GM12878 (cell line): ENCODE data around the gene JUND. TPM values are rescaled to one million over a fixed set of nuclear protein-coding genes. Genes with fewer than 3 reads are reported as not detected.

ENCODE experiments used
- ATAC-seq: fragments of 200-7000 bp; cut with Tn5 transposase; 3 replicates; pipeline ENCODE4 v1.9.1; 2020; ENCODE audit warnings: mild to moderate bottlenecking, moderate library complexity
- BruUV-seq: library from RNA; stranded (reverse); fragments of 400-500 nt; replicated peaks from 2 replicates; lab custom pipeline; 2021; lab: Mats Ljungman, UMichigan
- CTCF ChIA-PET: fragments of 300-600 bp; sonication (Branson Sonifier 250); formaldehyde crosslinking; extraction: SDS; loops from one replicate; lab custom pipeline; 2021; ENCODE audit warnings: inconsistent platforms; lab: Yijun Ruan, JAX
- POLR2A ChIA-PET: fragments of 350-600 bp; formaldehyde crosslinking; extraction: SDS; loops from one replicate; lab custom pipeline; 2021; ENCODE audit warnings: inconsistent platforms; lab: Charles Lee
- RAD21 ChIA-PET: fragments of 300-600 bp; sonication (Branson Sonifier 250); formaldehyde crosslinking; loops from one replicate; lab custom pipeline; 2023; ENCODE audit warnings: antibody characterized with exemption; ENCODE audit not compliant: unreplicated experiment; lab: Charles Lee
- SMC1A ChIA-PET: fragments of 300-600 bp; sonication (Branson Sonifier 250); formaldehyde crosslinking; loops from one replicate; lab custom pipeline; 2023; ENCODE audit not compliant: unreplicated experiment, uncharacterized antibody; lab: Charles Lee
- DNase-seq: peaks from one replicate; pipeline ENCODE4 v3.0.0-alpha.2; 2011; ENCODE audit warnings: low read depth, low spot score
- FAIRE-seq: peaks from 3 replicates; lab custom pipeline; 2011; peaks lifted over from hg19 to GRCh38; lab: Jason Lieb, UNC
- H2AFZ ChIP-seq: 2 replicates; pipeline ENCODE4 v1.6.0; 2011; ENCODE audit warnings: low read depth, low read length, control low read depth; ENCODE audit not compliant: control insufficient read depth
- H3K27ac ChIP-seq: 2 replicates; pipeline ENCODE4 v1.5.1; 2011; ENCODE audit warnings: control low read depth; ENCODE audit not compliant: control insufficient read depth, insufficient read depth
- H3K27me3 ChIP-seq, 2 experiments: replicated peaks in 1 of 2; 2 replicates each; pipeline versions ENCODE4 v1.6.0 to v1.6.1; 2011; ENCODE audit warnings: low read length in 1 of 2; ENCODE audit not compliant: control insufficient read depth in 2 of 2, insufficient read depth in 2 of 2
- H3K36me3 ChIP-seq, 2 experiments: 2 replicates each; pipeline ENCODE4 v1.5.1; 2011; ENCODE audit warnings: low read length in 1 of 2; ENCODE audit not compliant: control insufficient read depth in 2 of 2, insufficient read depth in 2 of 2
- H3K4me1 ChIP-seq: 2 replicates; pipeline ENCODE4 v1.6.1; 2011; ENCODE audit warnings: mild to moderate bottlenecking, low read length, moderate library complexity, mixed read lengths; ENCODE audit not compliant: control insufficient read depth, insufficient read depth
- H3K4me2 ChIP-seq: 2 replicates; pipeline ENCODE4 v1.6.0; 2011; ENCODE audit warnings: control low read depth; ENCODE audit not compliant: control insufficient read depth, insufficient read depth
- H3K4me3 ChIP-seq: fragments of 200-600 bp; sonication (generic); 2 replicates; pipeline ENCODE4 v1.5.1; 2016
- H3K79me2 ChIP-seq: 2 replicates; pipeline ENCODE4 v1.6.0; 2011; ENCODE audit warnings: low read length; ENCODE audit not compliant: control insufficient read depth, insufficient read depth
- H3K9ac ChIP-seq: 2 replicates; pipeline ENCODE4 v1.8.0; 2011; ENCODE audit warnings: low read length, control low read depth, mixed read lengths; ENCODE audit not compliant: control insufficient read depth, insufficient read depth
- H3K9me3 ChIP-seq: replicated peaks from 3 replicates; pipeline ENCODE4 v1.5.1; 2011; ENCODE audit warnings: mild to moderate bottlenecking, low read length; ENCODE audit not compliant: control insufficient read depth, insufficient read depth
- H4K20me1 ChIP-seq: 2 replicates; pipeline ENCODE4 v1.6.0; 2011; ENCODE audit not compliant: control insufficient read depth, insufficient read depth
- CTCF ChIP-seq, 3 experiments: IDR thresholded peaks in 2 of 3; conservative IDR thresholded peaks in 1 of 3; 2 replicates each; pipeline ENCODE4 v1.5.1; 2011; ENCODE audit warnings: low read depth in 3 of 3, low read length in 3 of 3, mild to moderate bottlenecking in 3 of 3, control low read depth in 2 of 3, moderate library complexity in 2 of 3, inconsistent platforms in 1 of 3, mixed read lengths in 1 of 3; ENCODE audit not compliant: control insufficient read depth in 2 of 3, insufficient read depth in 1 of 3; ENCODE audit errors: extremely low read depth in 1 of 3
- HSF1 ChIP-seq: fragments of 150-350 bp; IDR thresholded peaks from 2 replicates; pipeline ENCODE4 v1.6.1; 2014; ENCODE audit warnings: mild to moderate bottlenecking, low read depth, low read length
- MEF2A ChIP-seq: IDR thresholded peaks from 2 replicates; pipeline ENCODE4 v1.6.1; 2011; ENCODE audit warnings: low read depth, mild to moderate bottlenecking, low read length, moderate library complexity; ENCODE audit not compliant: insufficient read depth
- MEF2B ChIP-seq: fragments of 450-650 bp; IDR thresholded peaks from 2 replicates; pipeline ENCODE4 v1.6.1; 2018; ENCODE audit warnings: mild to moderate bottlenecking, moderate library complexity; ENCODE audit not compliant: partially characterized antibody, poor library complexity, severe bottlenecking
- MTA2 ChIP-seq: fragments of 450-650 bp; IDR thresholded peaks from 2 replicates; pipeline ENCODE4 v1.6.1; 2016; ENCODE audit warnings: low read depth, mild to moderate bottlenecking, moderate library complexity
- MTA3 ChIP-seq: IDR thresholded peaks from 2 replicates; pipeline ENCODE4 v1.6.1; 2012; ENCODE audit warnings: low read length, inconsistent platforms, borderline replicate concordance
- SP1 ChIP-seq: IDR thresholded peaks from one replicate; pipeline ENCODE4 v1.6.1; 2011; ENCODE audit warnings: low read depth, low read length
- SUPT20H ChIP-seq: IDR thresholded peaks from 2 replicates; pipeline ENCODE4 v1.6.1; 2011; ENCODE audit warnings: low read depth, mild to moderate bottlenecking, low read length, moderate library complexity, borderline replicate concordance; ENCODE audit not compliant: control insufficient read depth
- WGBS: methylation state at CpG from one replicate; pipeline ENCODE4 v1.1.6; 2016; ENCODE audit warnings: low lambda C conversion rate; ENCODE audit not compliant: insufficient replicate concordance, insufficient coverage; ENCODE audit errors: missing lambda C conversion rate; 5-methylcytosine and 5-hydroxymethylcytosine counted together
- in situ Hi-C: fragments of 300-500 bp; cut with MboI; formaldehyde crosslinking; loops from 9 replicates; pipeline ENCODE4 v1.14.3; 2018; ENCODE audit warnings: mixed read lengths
- intact Hi-C: fragments of 100-400 bp; cut with micrococcal nuclease; formaldehyde crosslinking; loops from one replicate; pipeline ENCODE4 v1.14.2; 2022; ENCODE audit not compliant: unreplicated experiment
- microRNA-seq: library from miRNA; unstranded; fragments of <30 nt; microRNA quantifications from one replicate; pipeline ENCODE4, GENCODE V29; 2018
- polyA plus RNA-seq, 11 experiments: library from polyadenylated mRNA; depleted of rRNA in 4 of 11; unstranded in 6 of 11; stranded (reverse) in 5 of 11; fragments of >200 nt; fragmentation: Nextera tagmentation in 4 of 11; fragmentation: Illumina TruSeq in 1 of 11; extraction: Ambion mirVana in 4 of 11; extraction: Trizol in 1 of 11; gene quantifications; 1 replicate in 1 of 11; 2 replicates in 10 of 11; pipeline versions ENCODE4 v1.2.1 to v1.2.3, GENCODE V29; 2011 to 2016; ENCODE audit warnings: inconsistent platforms in 2 of 11, missing spikeins in 2 of 11, low read depth in 1 of 11
- small RNA-seq: library from RNA; depleted of rRNA; stranded (forward); fragments of <200 nt; gene quantifications from one replicate; pipeline ENCODE3, GENCODE V24; 2014
- total RNA-seq, 4 experiments: library from RNA; depleted of rRNA in 3 of 4; stranded (reverse); fragments of >200 nt in 3 of 4; fragmentation: Illumina TruSeq in 1 of 4; extraction: Trizol in 1 of 4; gene quantifications; 2 replicates each; pipeline versions ENCODE4 v1.2.1 to v1.2.3, GENCODE V29; 2013 to 2021

Gene JUND
- total and polyA plus RNA-seq, 10 of the 15 experiments (the other 5 are each of a cell fraction or from before 2014, with no cell fraction given), result 7.4 to 164 (median 18.8) TPM

- CTCF ChIA-PET, result interaction anchor here (0.6 to 3.4 kb wide), 7 partner anchors 10 to 178 kb away, joined by 3 to 20 read pairs (median 5); a partner anchor contains a TSS
- in situ Hi-C loops, result no loop called here
Observed at GRCh38 chr19:18229915-18230314, 51.5 kb downstream of the JUND start.

More at GRCh38 chr19:18229915-18230314, 51.5 kb downstream of the JUND start:
- WGBS, result 58% methylated on average over 4 of the region's 4 CpGs
- TF ChIP-seq CTCF (IDR thresholded peaks at IDR 0.05 in 2 of 3, conservative IDR thresholded peaks at IDR 0.05 in 1 of 3; ENCODE audit: control insufficient read depth in 2 of 3, extremely low read depth in 1 of 3, insufficient read depth in 1 of 3, low read depth in 3 of 3, low read length in 3 of 3) (no peak), MTA2 (no peak), SUPT20H (no peak), HSF1 (no peak), MTA3 (no peak), MEF2B (no peak), MEF2A (no peak), SP1 (no peak)
- Histone ChIP-seq H3K4me1 (peaks cover 11% of the 10 kb centered on the region), H3K9me3 (no peaks in the 10 kb centered on the region; the same call in 2 of the 3 replicates), H3K27ac (no peak overlapping the region), H3K36me3 (no peaks in the 10 kb centered on the region), H3K4me2 (no peak overlapping the region), H3K79me2 (no peaks in the 10 kb centered on the region), H2AFZ (no peak overlapping the region), H3K4me3 (no peak overlapping the region), H4K20me1 (no peaks in the 10 kb centered on the region), H3K27me3 (peaks cover 0 to 3% of the 10 kb centered on the region in 2 experiments; a peak in 2 of 4 replicates), H3K9ac (no peak overlapping the region)
- no TSS peak for BruUV-seq
- ChIA-PET RAD21 (interaction anchor here (1.0 to 1.2 kb wide), 2 partner anchors 26 to 50 kb away, joined by 3 to 5 read pairs; partner anchors contain the start of gene RAB3A), POLR2A (interaction anchor here (2.0 kb wide), 1 partner anchor 38 kb away, joined by 7 read pairs; the partner anchor contains the start of gene MPV17L2), SMC1A (interaction anchor here (0.8 to 1.0 kb wide), 2 partner anchors 14 to 49 kb away, joined by 3 read pairs; no protein-coding TSS in a partner anchor)
- DNase-seq (no peak), ATAC-seq (no peak), FAIRE-seq (no peak)
- intact Hi-C loops, result no loop called here

Small RNAs within 50 kb of the gene (microRNA-seq; reads per million reads assigned to microRNA genes)
- gene MIR3188, result 10.0 reads per million, percentile 44 among the genes with 10 or more reads in this experiment

Small RNAs within 50 kb of the gene (small RNA-seq; reads per million reads assigned to genes)
- 0.90 reads per million, percentile 28 among the genes with 10 or more reads in this experiment for gene MIR3188
- not detected for gene RPL39P38

Other genes with a start within 250 kb of the JUND start
Only the 7 nearest of the 15 such genes appear.
- gene MPV17L2, start 88.4 kb downstream of the JUND start, total RNA-seq (2014; rRNA removed), result 26.7 and 32.0 TPM in 2 replicates
- gene MPV17L2, start 88.4 kb downstream of the JUND start, total RNA-seq (2014; rRNA removed; fragmentation: Illumina TruSeq; extraction: Trizol), result 13.6 and 15.4 TPM in 2 replicates
- 17.9 and 19.9 TPM in 2 replicates for gene MPV17L2, start 88.4 kb downstream of the JUND start, total RNA-seq (2021)
- 7.1 and 17.1 TPM in 2 replicates for gene MPV17L2, start 88.4 kb downstream of the JUND start, polyA plus RNA-seq (2011; rRNA removed)
- 10.4 and 25.9 TPM in 2 replicates for gene MPV17L2, start 88.4 kb downstream of the JUND start, polyA plus RNA-seq (2014; fragmentation: Illumina TruSeq; extraction: Trizol)
- 1 to 10 TPM; 5.1 to 7.7 TPM for gene MPV17L2, start 88.4 kb downstream of the JUND start, polyA plus RNA-seq (2014; fragmentation: Nextera tagmentation; extraction: Ambion mirVana)
- 39.4 and 44.5 TPM in 2 replicates for gene MPV17L2, start 88.4 kb downstream of the JUND start, polyA plus RNA-seq (2014; rRNA removed)
- 10 to 100 TPM; 46.2 to 57.2 TPM for gene MPV17L2, start 88.4 kb downstream of the JUND start, polyA plus RNA-seq (2016; fragmentation: Nextera tagmentation; extraction: Ambion mirVana)
- gene RAB3A, start 77.6 kb downstream of the JUND start, total RNA-seq (2014; rRNA removed), result 0.98 and 1.2 TPM in 2 replicates
- 0.51 and 0.67 TPM in 2 replicates for gene RAB3A, start 77.6 kb downstream of the JUND start, total RNA-seq (2014; rRNA removed; fragmentation: Illumina TruSeq; extraction: Trizol)
- 2.9 and 3.5 TPM in 2 replicates for gene RAB3A, start 77.6 kb downstream of the JUND start, total RNA-seq (2021)
- 1.3 and 2.8 TPM in 2 replicates for gene RAB3A, start 77.6 kb downstream of the JUND start, polyA plus RNA-seq (2011; rRNA removed)
- gene RAB3A, start 77.6 kb downstream of the JUND start, polyA plus RNA-seq (2014; fragmentation: Illumina TruSeq; extraction: Trizol), result 0.54 and 1.1 TPM in 2 replicates
- gene RAB3A, start 77.6 kb downstream of the JUND start, polyA plus RNA-seq (2014; fragmentation: Nextera tagmentation; extraction: Ambion mirVana), result under 1 TPM in 1 of 2 experiments, not detected in 1; 0.07 TPM
- 1.0 and 2.5 TPM in 2 replicates for gene RAB3A, start 77.6 kb downstream of the JUND start, polyA plus RNA-seq (2014; rRNA removed)
- 1 to 10 TPM; 1.6 to 2.0 TPM for gene RAB3A, start 77.6 kb downstream of the JUND start, polyA plus RNA-seq (2016; fragmentation: Nextera tagmentation; extraction: Ambion mirVana)
- 0.28 and 1.1 TPM in 2 replicates for gene PDE4C, start 55.2 kb downstream of the JUND start, total RNA-seq (2014; rRNA removed)
- gene PDE4C, start 55.2 kb downstream of the JUND start, total RNA-seq (2014; rRNA removed; fragmentation: Illumina TruSeq; extraction: Trizol), result 0.14 and 0.40 TPM in 2 replicates
- gene PDE4C, start 55.2 kb downstream of the JUND start, total RNA-seq (2021), result 0.27 and 0.67 TPM in 2 replicates
- 0.19 and 0.43 TPM in 2 replicates for gene PDE4C, start 55.2 kb downstream of the JUND start, polyA plus RNA-seq (2011; rRNA removed)
- 0.15 TPM in 1 of 2 replicates, not detected in the other for gene PDE4C, start 55.2 kb downstream of the JUND start, polyA plus RNA-seq (2014; fragmentation: Illumina TruSeq; extraction: Trizol)
- under 1 TPM; 0.08 to 0.13 TPM for gene PDE4C, start 55.2 kb downstream of the JUND start, polyA plus RNA-seq (2014; fragmentation: Nextera tagmentation; extraction: Ambion mirVana)
- 0.27 and 0.73 TPM in 2 replicates for gene PDE4C, start 55.2 kb downstream of the JUND start, polyA plus RNA-seq (2014; rRNA removed)
- gene PDE4C, start 55.2 kb downstream of the JUND start, polyA plus RNA-seq (2016; fragmentation: Nextera tagmentation; extraction: Ambion mirVana), result under 1 TPM; 0.13 to 0.47 TPM
- 0.23 and 0.27 TPM in 2 replicates for gene IQCN, start 7.2 kb downstream of the JUND start, total RNA-seq (2014; rRNA removed)
- gene IQCN, start 7.2 kb downstream of the JUND start, total RNA-seq (2014; rRNA removed; fragmentation: Illumina TruSeq; extraction: Trizol), result 0.27 and 0.28 TPM in 2 replicates
- 0.54 and 0.64 TPM in 2 replicates for gene IQCN, start 7.2 kb downstream of the JUND start, total RNA-seq (2021)
- 0.01 TPM in 1 of 2 replicates, not detected in the other for gene IQCN, start 7.2 kb downstream of the JUND start, polyA plus RNA-seq (2011; rRNA removed)
- gene IQCN, start 7.2 kb downstream of the JUND start, polyA plus RNA-seq (2014; fragmentation: Illumina TruSeq; extraction: Trizol), result 0.08 and 0.19 TPM in 2 replicates
- gene IQCN, start 7.2 kb downstream of the JUND start, polyA plus RNA-seq (2014; fragmentation: Nextera tagmentation; extraction: Ambion mirVana), result not detected
- 0.45 and 0.72 TPM in 2 replicates for gene IQCN, start 7.2 kb downstream of the JUND start, polyA plus RNA-seq (2014; rRNA removed)
- under 1 TPM in 1 of 2 experiments, not detected in 1; 0.07 TPM for gene IQCN, start 7.2 kb downstream of the JUND start, polyA plus RNA-seq (2016; fragmentation: Nextera tagmentation; extraction: Ambion mirVana)
- gene LSM4, start 41.5 kb upstream of the JUND start, total RNA-seq (2014; rRNA removed), result 430 and 457 TPM in 2 replicates
- gene LSM4, start 41.5 kb upstream of the JUND start, total RNA-seq (2014; rRNA removed; fragmentation: Illumina TruSeq; extraction: Trizol), result 163 and 186 TPM in 2 replicates
- 248 and 251 TPM in 2 replicates for gene LSM4, start 41.5 kb upstream of the JUND start, total RNA-seq (2021)
- gene LSM4, start 41.5 kb upstream of the JUND start, polyA plus RNA-seq (2011; rRNA removed), result 95.6 and 140 TPM in 2 replicates
- 59.2 and 86.6 TPM in 2 replicates for gene LSM4, start 41.5 kb upstream of the JUND start, polyA plus RNA-seq (2014; fragmentation: Illumina TruSeq; extraction: Trizol)
- 10 to 100 TPM; 12.6 to 38.2 TPM for gene LSM4, start 41.5 kb upstream of the JUND start, polyA plus RNA-seq (2014; fragmentation: Nextera tagmentation; extraction: Ambion mirVana)
- gene LSM4, start 41.5 kb upstream of the JUND start, polyA plus RNA-seq (2014; rRNA removed), result 439 and 477 TPM in 2 replicates
- gene LSM4, start 41.5 kb upstream of the JUND start, polyA plus RNA-seq (2016; fragmentation: Nextera tagmentation; extraction: Ambion mirVana), result 100 to 1,000 TPM; 628 to 652 TPM
- gene PGPEP1, start 59.0 kb upstream of the JUND start, total RNA-seq (2014; rRNA removed), result 14.6 and 15.5 TPM in 2 replicates
- 22.8 and 25.1 TPM in 2 replicates for gene PGPEP1, start 59.0 kb upstream of the JUND start, total RNA-seq (2014; rRNA removed; fragmentation: Illumina TruSeq; extraction: Trizol)
- gene PGPEP1, start 59.0 kb upstream of the JUND start, total RNA-seq (2021), result 37.9 and 39.4 TPM in 2 replicates
- 21.4 and 33.7 TPM in 2 replicates for gene PGPEP1, start 59.0 kb upstream of the JUND start, polyA plus RNA-seq (2011; rRNA removed)
- gene PGPEP1, start 59.0 kb upstream of the JUND start, polyA plus RNA-seq (2014; fragmentation: Illumina TruSeq; extraction: Trizol), result 11.3 and 14.4 TPM in 2 replicates
- gene PGPEP1, start 59.0 kb upstream of the JUND start, polyA plus RNA-seq (2014; fragmentation: Nextera tagmentation; extraction: Ambion mirVana), result 10 to 100 TPM; 13.8 to 13.9 TPM
- 18.2 and 20.7 TPM in 2 replicates for gene PGPEP1, start 59.0 kb upstream of the JUND start, polyA plus RNA-seq (2014; rRNA removed)
- 10 to 100 TPM; 15.9 to 20.5 TPM for gene PGPEP1, start 59.0 kb upstream of the JUND start, polyA plus RNA-seq (2016; fragmentation: Nextera tagmentation; extraction: Ambion mirVana)
- 1.4 and 1.8 TPM in 2 replicates for gene GDF15, start 104.5 kb upstream of the JUND start, total RNA-seq (2014; rRNA removed)
- 0.31 and 0.60 TPM in 2 replicates for gene GDF15, start 104.5 kb upstream of the JUND start, total RNA-seq (2014; rRNA removed; fragmentation: Illumina TruSeq; extraction: Trizol)
- 1.6 and 2.2 TPM in 2 replicates for gene GDF15, start 104.5 kb upstream of the JUND start, total RNA-seq (2021)
- 0.22 and 0.46 TPM in 2 replicates for gene GDF15, start 104.5 kb upstream of the JUND start, polyA plus RNA-seq (2011; rRNA removed)
- 0.29 and 0.92 TPM in 2 replicates for gene GDF15, start 104.5 kb upstream of the JUND start, polyA plus RNA-seq (2014; fragmentation: Illumina TruSeq; extraction: Trizol)
- gene GDF15, start 104.5 kb upstream of the JUND start, polyA plus RNA-seq (2014; fragmentation: Nextera tagmentation; extraction: Ambion mirVana), result under 1 TPM in 1 of 2 experiments, not detected in 1; 0.11 TPM
- gene GDF15, start 104.5 kb upstream of the JUND start, polyA plus RNA-seq (2014; rRNA removed), result 1.4 and 1.6 TPM in 2 replicates
- 1 to 10 TPM; 2.8 to 3.6 TPM for gene GDF15, start 104.5 kb upstream of the JUND start, polyA plus RNA-seq (2016; fragmentation: Nextera tagmentation; extraction: Ambion mirVana)